HCT116 (cell line): ENCODE measurements around the gene RHEB. TPM values are rescaled to one million over a fixed set of nuclear protein-coding genes. Genes with fewer than 3 reads are reported as not detected.

ENCODE experiments used
- ATAC-seq: fragments of 200-7000 bp; cut with Tn5 transposase; 2 replicates; pipeline ENCODE4 v1.9.1; 2020; ENCODE audit warnings: mild to moderate bottlenecking, moderate library complexity
- BruUV-seq: library from RNA; stranded (reverse); fragments of 400-500 nt; replicated peaks from 2 replicates; lab custom pipeline; 2021; lab: Mats Ljungman, UMichigan
- CTCF ChIA-PET: fragments of 300-600 bp; sonication (Branson Sonifier 250); formaldehyde crosslinking; loops from one replicate; lab custom pipeline; 2021; ENCODE audit warnings: antibody characterized with exemption; lab: Charles Lee
- POLR2A ChIA-PET: fragments of 300-600, 350-600 bp; sonication (Branson Sonifier 250); formaldehyde crosslinking; loops from one replicate; lab custom pipeline; 2021; ENCODE audit warnings: antibody characterized with exemption; lab: Charles Lee
- RAD21 ChIA-PET, 2 experiments: fragments of 300-600 bp; sonication (Branson Sonifier 250); formaldehyde crosslinking; loops; one replicate each; lab custom pipeline; 2023; ENCODE audit warnings: low total read pairs in 2 of 2; ENCODE audit not compliant: uncharacterized antibody in 2 of 2, unreplicated experiment in 2 of 2, low non-redundant PET in 1 of 2; lab: Charles Lee
- DNase-seq: peaks from one replicate; pipeline ENCODE4 v3.0.0-alpha.2; 2010; ENCODE audit warnings: low read depth, low spot score
- H2AFZ ChIP-seq: fragments of 200-600 bp; shearing (Covaris generic), sonication (generic); 2 replicates; pipeline ENCODE4 v1.6.1; 2017; ENCODE audit warnings: low read depth, mixed run types, mixed read lengths, antibody characterized with exemption, low read length; ENCODE audit not compliant: poor library complexity, severe bottlenecking
- H3K27ac ChIP-seq: 2 replicates; pipeline ENCODE4 v1.5.1; 2012; ENCODE audit warnings: low read depth, low read length
- H3K27me3 ChIP-seq: fragments of 200-600 bp; sonication (generic); 2 replicates; pipeline ENCODE4 v1.6.1; 2016; ENCODE audit warnings: mixed run types, low read length, mixed read lengths; ENCODE audit not compliant: insufficient read depth
- H3K36me3 ChIP-seq, 2 experiments: fragments of 200-500 bp in 1 of 2; fragments of 200-600 bp in 1 of 2; sonication (Bioruptor generic) in 1 of 2; sonication (generic) in 1 of 2; 2 replicates each; pipeline versions ENCODE4 v1.5.1 to v1.6.1; 2014 to 2016; ENCODE audit warnings: low read length in 2 of 2, inconsistent platforms in 1 of 2, mixed read lengths in 1 of 2, mixed run types in 1 of 2; ENCODE audit not compliant: insufficient read depth in 2 of 2, control insufficient read depth in 1 of 2
- H3K4me1 ChIP-seq, 2 experiments: fragments of 200-600 bp in 1 of 2; sonication (generic) in 1 of 2; 2 replicates each; pipeline versions ENCODE4 v1.5.1 to v1.6.1; 2012 to 2017; ENCODE audit warnings: low read length in 2 of 2, inconsistent platforms in 1 of 2, mild to moderate bottlenecking in 1 of 2, mixed read lengths in 1 of 2, mixed run types in 1 of 2, moderate library complexity in 1 of 2; ENCODE audit not compliant: insufficient read depth in 2 of 2, control insufficient read depth in 1 of 2
- H3K4me2 ChIP-seq: fragments of 200-600 bp; sonication (generic); 2 replicates; pipeline ENCODE4 v1.6.1; 2017; ENCODE audit warnings: mixed run types, low read length, mixed read lengths
- H3K4me3 ChIP-seq, 2 experiments: fragments of 200-600 bp in 1 of 2; sonication (generic) in 1 of 2; replicated peaks in 1 of 2; 2 replicates each; pipeline ENCODE4 v1.5.1; 2011 to 2016; ENCODE audit warnings: low read length in 2 of 2, control low read depth in 1 of 2, low read depth in 1 of 2, mild to moderate bottlenecking in 1 of 2, mixed read lengths in 1 of 2, mixed run types in 1 of 2
- H3K79me2 ChIP-seq: fragments of 200-600 bp; sonication (generic); 2 replicates; pipeline ENCODE4 v1.6.1; 2017; ENCODE audit warnings: mild to moderate bottlenecking, mixed run types, low read length, moderate library complexity, mixed read lengths; ENCODE audit not compliant: insufficient read depth
- H3K9ac ChIP-seq: fragments of 200-600 bp; sonication (generic); 2 replicates; pipeline ENCODE4 v1.6.1; 2016; ENCODE audit warnings: low read length, mixed read lengths
- H3K9me2 ChIP-seq: fragments of 200-600 bp; sonication (generic), shearing (Covaris generic); 2 replicates; pipeline ENCODE4 v1.6.1; 2017; ENCODE audit warnings: mixed run types, mild to moderate bottlenecking, moderate library complexity; ENCODE audit not compliant: insufficient read depth
- H3K9me3 ChIP-seq, 2 experiments: fragments of 200-500 bp in 1 of 2; fragments of 200-600 bp in 1 of 2; sonication (Bioruptor generic) in 1 of 2; sonication (generic) in 1 of 2; 2 replicates each; pipeline ENCODE4 v1.6.1; 2014 to 2017; ENCODE audit warnings: low read length in 2 of 2, mixed read lengths in 2 of 2, inconsistent platforms in 1 of 2, low read depth in 1 of 2, mild to moderate bottlenecking in 1 of 2, mixed run types in 1 of 2, moderate library complexity in 1 of 2; ENCODE audit not compliant: control insufficient read depth in 1 of 2, insufficient read depth in 1 of 2
- H4K20me1 ChIP-seq: fragments of 200-600 bp; sonication (generic), shearing (Covaris generic); 2 replicates; pipeline ENCODE4 v1.6.1; 2017; ENCODE audit warnings: mixed run types, mild to moderate bottlenecking, moderate library complexity; ENCODE audit not compliant: insufficient read depth
- FOSL1 ChIP-seq: IDR thresholded peaks from 2 replicates; pipeline ENCODE4 v1.6.1; 2012; ENCODE audit warnings: low read depth
- JUND ChIP-seq: IDR thresholded peaks from 2 replicates; pipeline ENCODE4 v1.6.1; 2012
- POLR2AphosphoS5 ChIP-seq: IDR thresholded peaks from 2 replicates; pipeline ENCODE4 v1.6.1; 2011; ENCODE audit warnings: mild to moderate bottlenecking, low read depth, low read length, moderate library complexity
- RAD21 ChIP-seq: IDR thresholded peaks from 2 replicates; pipeline ENCODE4 v1.6.1; 2012; ENCODE audit warnings: low read depth, mild to moderate bottlenecking
- REST ChIP-seq: IDR thresholded peaks from 2 replicates; pipeline ENCODE4 v1.6.1; 2012; ENCODE audit warnings: low read depth
- SP1 ChIP-seq: IDR thresholded peaks from 2 replicates; pipeline ENCODE4 v1.6.1; 2012; ENCODE audit warnings: low read depth
- TCF7L2 ChIP-seq: IDR thresholded peaks from 2 replicates; pipeline ENCODE4 v1.7.0; 2011; ENCODE audit warnings: borderline replicate concordance, inconsistent platforms; ENCODE audit not compliant: insufficient read depth, insufficient read length; ENCODE audit errors: extremely low read depth
- YY1 ChIP-seq: IDR thresholded peaks from 2 replicates; pipeline ENCODE4 v1.6.1; 2011; ENCODE audit warnings: low read length, low read depth, moderate library complexity, mild to moderate bottlenecking; ENCODE audit not compliant: insufficient replicate concordance; ENCODE audit errors: extremely low read depth
- ZBTB33 ChIP-seq: IDR thresholded peaks from 2 replicates; pipeline ENCODE4 v1.6.1; 2011; ENCODE audit warnings: mild to moderate bottlenecking, low read length, moderate library complexity; ENCODE audit not compliant: insufficient replicate concordance; ENCODE audit errors: extremely low read depth
- ZNF274 ChIP-seq: fragments of 200-500 bp; sonication (Bioruptor generic); IDR thresholded peaks from 2 replicates; pipeline ENCODE4 v1.6.1; 2014; ENCODE audit warnings: mild to moderate bottlenecking, low read depth, low read length, inconsistent platforms
- intact Hi-C: fragments of 100-400 bp; cut with micrococcal nuclease; formaldehyde crosslinking; loops from 2 replicates; pipeline ENCODE4 v1.10.0; 2022
- total RNA-seq: library from RNA; stranded (reverse); gene quantifications from one replicate; pipeline ENCODE4 v1.2.1, GENCODE V29; 2021; ENCODE audit not compliant: unreplicated experiment
- TF ChIP-seq, protein P1 (sequence below): IDR thresholded peaks from 2 replicates; pipeline ENCODE4 v1.6.1; 2012
- TF ChIP-seq, protein P2 (sequence below), 3 experiments: fragments of 200-600 bp in 1 of 3; sonication (generic) in 1 of 3; IDR thresholded peaks in 2 of 3; conservative IDR thresholded peaks in 1 of 3; 2 replicates each; pipeline ENCODE4 v1.5.1; 2012 to 2017; ENCODE audit warnings: low read depth in 2 of 3, low read length in 2 of 3, antibody characterized with exemption in 1 of 3, borderline replicate concordance in 1 of 3, control low read depth in 1 of 3, mild to moderate bottlenecking in 1 of 3, mixed read lengths in 1 of 3, mixed run types in 1 of 3, moderate library complexity in 1 of 3; ENCODE audit not compliant: insufficient read depth in 1 of 3

RHEB gene
- total RNA-seq, 1 experiment from 2014 or later = 114 TPM

- Histone ChIP-seq H3K4me2 (no peak overlapping the region), H3K4me3 (no peak overlapping the region), H2AFZ (no peak overlapping the region), H3K9me3 (no peaks in the 10 kb centered on the region), H3K27me3 (no peaks in the 10 kb centered on the region), H3K4me1 (peaks cover 14 to 33% of the 10 kb centered on the region in 2 experiments; a peak in 3 of 4 replicates), H3K27ac (no peak overlapping the region), H3K36me3 (no peaks in the 10 kb centered on the region), H3K9me2 (no peaks in the 10 kb centered on the region), H3K9ac (no peak overlapping the region), H3K79me2 (no peaks in the 10 kb centered on the region), H4K20me1 (no peaks in the 10 kb centered on the region)
- RAD21 ChIA-PET = no interaction called here
- intact Hi-C loops = no loop called here
- TF ChIP-seq TCF7L2 (no peak), RAD21 (no peak), YY1 (no peak), SP1 (no peak), POLR2AphosphoS5 (no peak)
- TF ChIP-seq, protein P1, sequence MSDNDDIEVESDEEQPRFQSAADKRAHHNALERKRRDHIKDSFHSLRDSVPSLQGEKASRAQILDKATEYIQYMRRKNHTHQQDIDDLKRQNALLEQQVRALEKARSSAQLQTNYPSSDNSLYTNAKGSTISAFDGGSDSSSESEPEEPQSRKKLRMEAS = no peak
- CTCF ChIA-PET = no interaction called here
- POLR2A ChIA-PET = no interaction called here
- BruUV-seq = no TSS peak
- DNase-seq (no peak), ATAC-seq (no peak)
Measured at GRCh38 chr7:151446412-151446811, 73.3 kb downstream of the RHEB start.

- Histone ChIP-seq H3K9ac (no peak overlapping the region), H3K4me1 (peaks cover 18 to 31% of the 10 kb centered on the region in 2 experiments; a peak in 3 of 4 replicates), H3K4me2 (no peak overlapping the region), H3K36me3 (no peaks in the 10 kb centered on the region), H3K4me3 (no peak overlapping the region), H3K27me3 (no peaks in the 10 kb centered on the region), H3K9me3 (no peaks in the 10 kb centered on the region), H2AFZ (no peak overlapping the region), H3K9me2 (no peaks in the 10 kb centered on the region), H3K79me2 (no peaks in the 10 kb centered on the region), H3K27ac (no peak overlapping the region), H4K20me1 (no peaks in the 10 kb centered on the region)
- RAD21 ChIA-PET = no interaction called here
- CTCF ChIA-PET = no interaction called here
- POLR2A ChIA-PET = no interaction called here
- DNase-seq (no peak), ATAC-seq (no peak)
- no TSS peak for BruUV-seq
- intact Hi-C loops = no loop called here
- TF ChIP-seq FOSL1 (no peak), TCF7L2 (no peak), SP1 (no peak), REST (no peak), JUND (no peak), ZBTB33 (no peak), ZNF274 (no peak)
- TF ChIP-seq, protein P2, sequence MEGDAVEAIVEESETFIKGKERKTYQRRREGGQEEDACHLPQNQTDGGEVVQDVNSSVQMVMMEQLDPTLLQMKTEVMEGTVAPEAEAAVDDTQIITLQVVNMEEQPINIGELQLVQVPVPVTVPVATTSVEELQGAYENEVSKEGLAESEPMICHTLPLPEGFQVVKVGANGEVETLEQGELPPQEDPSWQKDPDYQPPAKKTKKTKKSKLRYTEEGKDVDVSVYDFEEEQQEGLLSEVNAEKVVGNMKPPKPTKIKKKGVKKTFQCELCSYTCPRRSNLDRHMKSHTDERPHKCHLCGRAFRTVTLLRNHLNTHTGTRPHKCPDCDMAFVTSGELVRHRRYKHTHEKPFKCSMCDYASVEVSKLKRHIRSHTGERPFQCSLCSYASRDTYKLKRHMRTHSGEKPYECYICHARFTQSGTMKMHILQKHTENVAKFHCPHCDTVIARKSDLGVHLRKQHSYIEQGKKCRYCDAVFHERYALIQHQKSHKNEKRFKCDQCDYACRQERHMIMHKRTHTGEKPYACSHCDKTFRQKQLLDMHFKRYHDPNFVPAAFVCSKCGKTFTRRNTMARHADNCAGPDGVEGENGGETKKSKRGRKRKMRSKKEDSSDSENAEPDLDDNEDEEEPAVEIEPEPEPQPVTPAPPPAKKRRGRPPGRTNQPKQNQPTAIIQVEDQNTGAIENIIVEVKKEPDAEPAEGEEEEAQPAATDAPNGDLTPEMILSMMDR (IDR thresholded peaks at IDR 0.05 in 2 of 3, conservative IDR thresholded peaks at IDR 0.05 in 1 of 3; ENCODE audit: borderline replicate concordance in 1 of 3, insufficient read depth in 1 of 3, low read depth in 2 of 3, low read length in 2 of 3) = no peak
Measured at GRCh38 chr7:151444632-151445031, 75.1 kb downstream of the RHEB start.
